Tibial nerve (tissue), 3 donors: ENCODE results near the gene SPAG9.

Experiments
- POLR2A ChIP-seq, 2 donors: fragments of 450-650 bp; IDR thresholded peaks; one replicate each; pipeline ENCODE4 v1.6.1; 2017; ENCODE audit warnings: antibody characterized with exemption in 2 of 2, mild to moderate bottlenecking in 2 of 2, moderate library complexity in 2 of 2
- TF ChIP-seq, protein P1 (sequence below), 5 experiments: fragments of 200-600 bp in 3 of 5; fragments of 450-650 bp in 2 of 5; sonication (generic) in 3 of 5; IDR thresholded peaks; one replicate each; pipeline ENCODE4 v1.5.1; 2016 to 2019; ENCODE audit warnings: antibody characterized with exemption in 5 of 5, mild to moderate bottlenecking in 3 of 5, moderate library complexity in 2 of 5

DNA sequence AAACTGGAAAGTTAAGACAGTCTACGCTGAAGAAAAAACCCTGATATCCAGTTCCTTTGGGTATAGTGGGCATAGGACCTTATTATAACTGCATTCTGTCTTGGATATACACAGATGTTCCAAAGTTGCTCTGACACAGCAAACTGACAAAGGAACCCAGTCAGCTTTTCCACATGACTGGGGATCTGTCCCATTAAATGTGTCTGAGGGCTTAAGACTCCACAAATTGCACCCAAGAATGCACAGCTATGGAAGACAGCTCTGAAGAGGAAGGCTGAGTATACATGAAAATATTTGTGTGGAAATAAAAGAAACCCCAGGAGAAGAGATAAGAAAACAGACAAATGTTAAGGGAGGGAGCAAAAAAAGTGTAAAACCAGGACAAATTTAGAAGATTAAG is 114.1 kb downstream of the SPAG9 start:
- TF ChIP-seq, protein P1, sequence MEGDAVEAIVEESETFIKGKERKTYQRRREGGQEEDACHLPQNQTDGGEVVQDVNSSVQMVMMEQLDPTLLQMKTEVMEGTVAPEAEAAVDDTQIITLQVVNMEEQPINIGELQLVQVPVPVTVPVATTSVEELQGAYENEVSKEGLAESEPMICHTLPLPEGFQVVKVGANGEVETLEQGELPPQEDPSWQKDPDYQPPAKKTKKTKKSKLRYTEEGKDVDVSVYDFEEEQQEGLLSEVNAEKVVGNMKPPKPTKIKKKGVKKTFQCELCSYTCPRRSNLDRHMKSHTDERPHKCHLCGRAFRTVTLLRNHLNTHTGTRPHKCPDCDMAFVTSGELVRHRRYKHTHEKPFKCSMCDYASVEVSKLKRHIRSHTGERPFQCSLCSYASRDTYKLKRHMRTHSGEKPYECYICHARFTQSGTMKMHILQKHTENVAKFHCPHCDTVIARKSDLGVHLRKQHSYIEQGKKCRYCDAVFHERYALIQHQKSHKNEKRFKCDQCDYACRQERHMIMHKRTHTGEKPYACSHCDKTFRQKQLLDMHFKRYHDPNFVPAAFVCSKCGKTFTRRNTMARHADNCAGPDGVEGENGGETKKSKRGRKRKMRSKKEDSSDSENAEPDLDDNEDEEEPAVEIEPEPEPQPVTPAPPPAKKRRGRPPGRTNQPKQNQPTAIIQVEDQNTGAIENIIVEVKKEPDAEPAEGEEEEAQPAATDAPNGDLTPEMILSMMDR (IDR thresholded peaks at IDR 0.05), result no peak
- TF ChIP-seq POLR2A (IDR thresholded peaks at IDR 0.05), result no peak
